Endothelial cell (in vitro differentiated cells): ENCODE results near the gene ARFRP1. TPM values are rescaled to one million over a fixed set of nuclear protein-coding genes. Genes with fewer than 3 reads are reported as not detected.

Experiments
- DNase-seq: peaks from one replicate; pipeline ENCODE4 v3.0.0; 2021; ENCODE audit warnings: low spot score
- H3K27ac Mint-ChIP-seq: one replicate; pipeline ENCODE4 v1.8.0; 2021; ENCODE audit warnings: mixed read lengths, inconsistent platforms; ENCODE audit not compliant: unreplicated experiment
- H3K27me3 Mint-ChIP-seq: one replicate; pipeline ENCODE4 v1.8.0; 2021; ENCODE audit warnings: mild to moderate bottlenecking, moderate library complexity, mixed read lengths, inconsistent platforms; ENCODE audit not compliant: unreplicated experiment
- H3K36me3 Mint-ChIP-seq: one replicate; pipeline ENCODE4 v1.8.0; 2021; ENCODE audit warnings: mild to moderate bottlenecking, low read depth, mixed read lengths, inconsistent platforms; ENCODE audit not compliant: unreplicated experiment
- H3K4me1 Mint-ChIP-seq: one replicate; pipeline ENCODE4 v1.8.0; 2021; ENCODE audit warnings: mild to moderate bottlenecking, mixed read lengths, inconsistent platforms; ENCODE audit not compliant: unreplicated experiment
- H3K4me3 Mint-ChIP-seq: one replicate; pipeline ENCODE4 v1.8.0; 2021; ENCODE audit warnings: mild to moderate bottlenecking, mixed read lengths, inconsistent platforms; ENCODE audit not compliant: unreplicated experiment
- H3K9me3 Mint-ChIP-seq: one replicate; pipeline ENCODE4 v1.8.0; 2021; ENCODE audit warnings: mixed read lengths, inconsistent platforms; ENCODE audit not compliant: unreplicated experiment
- CTCF ChIP-seq: fragments of 200-600 bp; sonication (generic); IDR thresholded peaks from one replicate; pipeline ENCODE4 v1.5.0; 2021; ENCODE audit warnings: antibody characterized with exemption; ENCODE audit not compliant: unreplicated experiment
- long read RNA-seq: library from polyadenylated mRNA; unstranded; transcript quantifications from one replicate; pipeline ENCODE4 v2.0.0, GENCODE V29; 2020; ENCODE audit not compliant: unreplicated experiment
- total RNA-seq: library from RNA; stranded (reverse); fragmentation: NEBNext Ultra II Directional; extraction: Animal tissue kit (Norgen Biotek cat#: 25700); gene quantifications from one replicate; pipeline ENCODE4 v1.2.1, GENCODE V29; 2021; ENCODE audit not compliant: unreplicated experiment

ARFRP1 gene
- total RNA-seq = 33.4 TPM
- long read RNA-seq, transcript ARFRP1-214 (8 exons, 2,559 nt) = major isoform, 13 of 41 reads
- long read RNA-seq, partial matches to known transcripts = 1 of 41 reads
- long read RNA-seq, other reads (novel, unspliced or antisense) = 20 of 41 reads

- Mint-ChIP-seq H3K27me3 (peaks cover 12% of the 10 kb centered on the region), H3K36me3 (peaks cover 38% of the 10 kb centered on the region), H3K27ac (no peak within 1 kb of the TSS), H3K4me1 (peaks cover 15% of the 10 kb centered on the region), H3K4me3 (peak within 1 kb of the TSS; percentile 89), H3K9me3 (no peaks in the 10 kb centered on the region)
- no peak for TF ChIP-seq CTCF
- DNase-seq = peak; percentile 85
Measured at GRCh38 chr20:63707558-63708300, at the start of gene ARFRP1, which contains the start of gene ZGPAT. TSS of gene ARFRP1 (minus strand) at chr20:63707976. CDS start at chr20:63707091, 885 bp downstream. TSS of gene ZGPAT (plus strand) at chr20:63708039. CDS start at chr20:63708581, 542 bp downstream.

GRCh38 chr20:63756648-63756991 lies 48.8 kb upstream of the ARFRP1 start:
- Mint-ChIP-seq H3K27ac (no peak overlapping the region), H3K9me3 (no peaks in the 10 kb centered on the region), H3K27me3 (peaks cover 19% of the 10 kb centered on the region), H3K36me3 (peaks cover 22% of the 10 kb centered on the region), H3K4me1 (peaks cover 4% of the 10 kb centered on the region), H3K4me3 (peak overlapping the region; percentile 63)
- no peak for TF ChIP-seq CTCF
- no peak for DNase-seq

- no peak for TF ChIP-seq CTCF
- no peak for DNase-seq
- H3K4me1 Mint-ChIP-seq = peaks cover 4% of the 10 kb centered on the region
- peaks cover 22% of the 10 kb centered on the region for H3K36me3 Mint-ChIP-seq
- H3K9me3 Mint-ChIP-seq = no peaks in the 10 kb centered on the region
- peak overlapping the region; percentile 63 for H3K4me3 Mint-ChIP-seq
- no peak overlapping the region for H3K27ac Mint-ChIP-seq
- peaks cover 22% of the 10 kb centered on the region for H3K27me3 Mint-ChIP-seq
Measured at GRCh38 chr20:63755933-63756647, 48.3 kb upstream of the ARFRP1 start.

- DNase-seq = no peak
- H3K4me3 Mint-ChIP-seq = peak overlapping the region; percentile 26
- H3K36me3 Mint-ChIP-seq = peaks cover 11% of the 10 kb centered on the region
- no peak for TF ChIP-seq CTCF
- H3K4me1 Mint-ChIP-seq = peaks cover 4% of the 10 kb centered on the region
- H3K27me3 Mint-ChIP-seq = peaks cover 23% of the 10 kb centered on the region
- H3K27ac Mint-ChIP-seq = peak overlapping the region; percentile 17
- H3K9me3 Mint-ChIP-seq = no peaks in the 10 kb centered on the region
Measured at GRCh38 chr20:63754008-63754407, 46.2 kb upstream of the ARFRP1 start.
